ENCODE results near the gene CTNNA1.
A peak's percentile ranks its signal among the peaks of the same experiment; 100 is the strongest.
"Not testable (repeated sequence)": the region's sequence is repeated elsewhere in the genome, so short reads cannot be mapped to it uniquely, and the experiment has no call there.

Gene CTNNA1

DNA sequence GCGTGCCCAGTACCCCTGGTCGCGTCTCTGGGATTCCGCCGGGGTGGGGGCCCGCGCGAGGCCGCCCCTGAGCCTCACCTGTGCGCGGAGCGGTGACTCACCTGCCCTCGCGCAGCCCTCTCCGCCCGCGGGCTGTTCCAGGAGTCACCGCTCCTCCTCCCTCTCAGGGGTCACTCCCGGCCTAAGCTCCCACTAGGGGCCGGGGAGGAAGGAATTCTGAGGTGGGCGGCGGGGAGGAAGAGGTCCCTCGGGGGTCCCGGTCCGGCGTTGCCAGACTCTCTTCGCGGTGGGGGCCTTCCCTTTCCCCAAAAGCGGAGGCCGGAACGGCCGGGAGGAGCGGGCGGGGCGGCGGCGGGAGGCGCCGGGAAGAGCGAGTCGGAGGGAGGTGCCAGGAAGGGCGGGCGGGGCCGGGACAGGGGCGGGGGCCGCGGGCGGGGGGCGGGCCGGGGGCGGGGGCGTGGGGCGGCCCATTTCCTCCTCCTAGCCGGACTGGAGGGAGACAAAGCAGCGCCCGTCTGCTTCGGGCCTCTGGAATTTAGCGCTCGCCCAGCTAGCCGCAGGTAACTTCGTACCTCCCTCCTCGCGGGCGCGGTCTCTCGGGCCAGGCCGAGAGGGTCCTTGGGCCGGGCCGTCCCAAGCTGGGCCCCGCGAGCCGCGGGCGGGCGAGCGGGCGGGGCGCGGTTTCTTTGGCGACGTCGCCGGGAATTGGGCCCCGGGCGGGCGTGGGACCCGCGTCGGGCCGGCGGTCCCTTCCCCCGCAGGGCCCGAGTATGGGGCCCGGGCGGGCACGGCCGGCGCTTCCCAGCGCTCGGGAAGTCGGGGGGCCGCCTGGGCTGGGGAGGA, at the start of gene CTNNA1:
CTNNA1 (plus strand) TSS at position 475 of the 843 bp plus-strand sequence. CDS start 28,500 bp downstream, outside the sequence.
- peak within 1 kb of the TSS; percentile 98 for H3K27ac ChIP-seq (ENCODE audit: low read depth, low read length)
- no peaks in the 10 kb centered on the region for H3K36me3 ChIP-seq (ENCODE audit: insufficient read depth, low read length)
- no peaks in the 10 kb centered on the region for H3K27me3 ChIP-seq (ENCODE audit: control insufficient read depth in 1 of 2, insufficient read depth in 2 of 2, low read length in 2 of 2)
- H3K9ac ChIP-seq (ENCODE audit: low read length), result peak within 1 kb of the TSS; percentile 90
- peak within 1 kb of the TSS; percentile 85 to 93 for H3K4me3 ChIP-seq (ENCODE audit: low read depth in 1 of 2, low read length in 2 of 2)
- peaks cover 31% of the 10 kb centered on the region for H3K4me1 ChIP-seq (ENCODE audit: insufficient read depth, low read length)
- H3K9me3 ChIP-seq (ENCODE audit: low read length), result no peaks in the 10 kb centered on the region

DNA sequence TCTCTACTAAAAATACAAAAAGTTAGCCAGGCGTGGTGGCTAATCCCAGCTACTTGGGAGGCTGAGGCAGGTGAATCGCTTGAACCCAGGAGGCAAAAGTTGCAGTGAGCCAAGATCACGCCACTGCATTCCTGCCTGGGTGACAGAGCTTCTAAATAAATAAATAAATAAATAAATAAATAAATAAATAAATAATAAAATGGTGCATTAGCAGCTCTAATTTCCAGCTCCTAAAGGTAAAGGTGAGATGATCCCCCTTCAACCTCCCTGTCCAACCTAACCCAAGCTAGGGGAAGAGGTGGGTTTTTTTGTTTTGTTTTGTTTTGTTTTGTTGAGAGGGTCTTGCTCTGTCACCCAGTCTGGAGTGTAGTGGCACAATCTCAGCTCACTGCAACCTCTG, 49.4 kb upstream of the CTNNA1 start:
- not testable (repeated sequence) for H3K9me3 ChIP-seq (ENCODE audit: low read length)

DNA sequence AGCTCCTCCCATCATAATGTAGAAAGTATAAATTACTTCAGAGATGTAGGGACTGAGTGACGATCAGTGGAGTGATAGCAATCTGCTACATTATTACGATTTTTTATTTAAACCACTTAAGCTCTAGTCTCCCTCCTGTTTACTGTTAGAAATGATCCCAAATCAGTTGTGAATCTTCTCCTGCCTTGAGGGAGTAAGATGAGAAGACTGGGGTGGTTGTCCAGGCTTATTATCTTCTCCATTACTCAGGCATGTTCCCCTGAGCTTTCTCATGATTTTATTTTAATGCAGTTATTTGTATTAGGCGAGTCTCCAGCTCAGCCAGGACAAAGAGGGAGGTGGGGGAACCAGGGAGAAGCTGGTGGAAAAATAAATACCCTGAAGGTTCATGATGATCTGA, 48.2 kb upstream of the CTNNA1 start:
- Histone ChIP-seq H3K9me3 (ENCODE audit: low read length) (no peaks in the 10 kb centered on the region), H3K27me3 (ENCODE audit: control insufficient read depth in 1 of 2, insufficient read depth in 2 of 2, low read length in 2 of 2) (no peaks in the 10 kb centered on the region)

More for the DNA sequence above, 49.4 kb upstream of the CTNNA1 start:
- not testable (repeated sequence) for H3K27me3 ChIP-seq (ENCODE audit: control insufficient read depth in 1 of 2, insufficient read depth in 2 of 2, low read length in 2 of 2); H3K27ac ChIP-seq (ENCODE audit: low read depth, low read length); H3K9ac ChIP-seq (ENCODE audit: low read length); H3K36me3 ChIP-seq (ENCODE audit: insufficient read depth, low read length); H3K4me1 ChIP-seq (ENCODE audit: insufficient read depth, low read length); H3K4me3 ChIP-seq (ENCODE audit: low read depth in 1 of 2, low read length in 2 of 2)

GRCh38 chr5:138705567-138705966, 47.7 kb upstream of the CTNNA1 start:
- no peak overlapping the region for H3K9ac ChIP-seq (ENCODE audit: low read length)

More for the DNA sequence above, 48.2 kb upstream of the CTNNA1 start:
- no peak overlapping the region for H3K4me3 ChIP-seq (ENCODE audit: low read depth in 1 of 2, low read length in 2 of 2)
- no peaks in the 10 kb centered on the region for H3K36me3 ChIP-seq (ENCODE audit: insufficient read depth, low read length)
- no peak overlapping the region for H3K27ac ChIP-seq (ENCODE audit: low read depth, low read length)
- H3K4me1 ChIP-seq (ENCODE audit: insufficient read depth, low read length), result no peaks in the 10 kb centered on the region
- no peak overlapping the region for H3K9ac ChIP-seq (ENCODE audit: low read length)

GRCh38 chr5:138706655-138707480, 46.4 kb upstream of the CTNNA1 start:
- Histone ChIP-seq H3K27me3 (ENCODE audit: control insufficient read depth in 1 of 2, insufficient read depth in 2 of 2, low read length in 2 of 2) (no peaks in the 10 kb centered on the region), H3K27ac (ENCODE audit: low read depth, low read length) (no peak overlapping the region), H3K4me1 (ENCODE audit: insufficient read depth, low read length) (no peaks in the 10 kb centered on the region), H3K9ac (ENCODE audit: low read length) (no peak overlapping the region), H3K9me3 (ENCODE audit: low read length) (no peaks in the 10 kb centered on the region), H3K36me3 (ENCODE audit: insufficient read depth, low read length) (no peaks in the 10 kb centered on the region), H3K4me3 (ENCODE audit: low read depth in 1 of 2, low read length in 2 of 2) (no peak overlapping the region)

More at GRCh38 chr5:138705567-138705966, 47.7 kb upstream of the CTNNA1 start:
- Histone ChIP-seq H3K27me3 (ENCODE audit: control insufficient read depth in 1 of 2, insufficient read depth in 2 of 2, low read length in 2 of 2) (no peaks in the 10 kb centered on the region), H3K4me3 (ENCODE audit: low read depth in 1 of 2, low read length in 2 of 2) (no peak overlapping the region), H3K4me1 (ENCODE audit: insufficient read depth, low read length) (no peaks in the 10 kb centered on the region), H3K27ac (ENCODE audit: low read depth, low read length) (no peak overlapping the region), H3K36me3 (ENCODE audit: insufficient read depth, low read length) (no peaks in the 10 kb centered on the region), H3K9me3 (ENCODE audit: low read length) (no peaks in the 10 kb centered on the region)

DNA sequence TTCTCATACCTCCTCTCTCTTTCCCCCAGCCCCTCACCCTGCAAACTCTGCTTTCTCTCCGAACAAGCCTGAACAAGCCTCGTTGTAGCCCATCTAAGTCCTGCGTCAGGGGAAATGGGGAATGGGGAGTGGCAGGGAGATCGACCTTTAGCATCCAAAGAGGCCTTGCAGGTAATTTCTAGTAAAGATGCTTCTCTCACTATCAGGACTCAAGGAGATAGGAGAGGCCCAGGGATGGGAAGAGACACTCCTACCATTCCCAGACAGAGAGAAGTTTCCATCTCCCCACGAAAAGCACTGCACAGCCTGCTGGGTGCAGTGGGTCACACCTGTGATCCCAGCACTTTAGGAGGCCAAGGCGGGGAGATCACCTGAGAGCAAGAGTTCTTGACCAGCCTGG, 44.4 kb upstream of the CTNNA1 start:
- no peak overlapping the region for H3K27ac ChIP-seq (ENCODE audit: low read depth, low read length)
- H3K9me3 ChIP-seq (ENCODE audit: low read length), result no peaks in the 10 kb centered on the region

GRCh38 chr5:138709202-138709601, 44.0 kb upstream of the CTNNA1 start:
- Histone ChIP-seq H3K4me1 (ENCODE audit: insufficient read depth, low read length) (no peaks in the 10 kb centered on the region), H3K9ac (ENCODE audit: low read length) (no peak overlapping the region), H3K36me3 (ENCODE audit: insufficient read depth, low read length) (no peaks in the 10 kb centered on the region), H3K4me3 (ENCODE audit: low read depth in 1 of 2, low read length in 2 of 2) (no peak overlapping the region), H3K9me3 (ENCODE audit: low read length) (no peaks in the 10 kb centered on the region), H3K27me3 (ENCODE audit: control insufficient read depth in 1 of 2, insufficient read depth in 2 of 2, low read length in 2 of 2) (no peaks in the 10 kb centered on the region), H3K27ac (ENCODE audit: low read depth, low read length) (no peak overlapping the region)

More for the DNA sequence above, 44.4 kb upstream of the CTNNA1 start:
- no peak overlapping the region for H3K4me3 ChIP-seq (ENCODE audit: low read depth in 1 of 2, low read length in 2 of 2)
- no peaks in the 10 kb centered on the region for H3K36me3 ChIP-seq (ENCODE audit: insufficient read depth, low read length)
- no peaks in the 10 kb centered on the region for H3K27me3 ChIP-seq (ENCODE audit: control insufficient read depth in 1 of 2, insufficient read depth in 2 of 2, low read length in 2 of 2)
- no peaks in the 10 kb centered on the region for H3K4me1 ChIP-seq (ENCODE audit: insufficient read depth, low read length)
- no peak overlapping the region for H3K9ac ChIP-seq (ENCODE audit: low read length)

- no peaks in the 10 kb centered on the region for H3K9me3 ChIP-seq (ENCODE audit: low read length)
- no peak overlapping the region for H3K27ac ChIP-seq (ENCODE audit: low read depth, low read length)
- H3K4me3 ChIP-seq (ENCODE audit: low read depth in 1 of 2, low read length in 2 of 2), result no peak overlapping the region
- H3K9ac ChIP-seq (ENCODE audit: low read length), result no peak overlapping the region
- no peaks in the 10 kb centered on the region for H3K36me3 ChIP-seq (ENCODE audit: insufficient read depth, low read length)
- no peaks in the 10 kb centered on the region for H3K4me1 ChIP-seq (ENCODE audit: insufficient read depth, low read length)
- no peaks in the 10 kb centered on the region for H3K27me3 ChIP-seq (ENCODE audit: control insufficient read depth in 1 of 2, insufficient read depth in 2 of 2, low read length in 2 of 2)
Observed at GRCh38 chr5:138711087-138711486, 42.1 kb upstream of the CTNNA1 start.

DNA sequence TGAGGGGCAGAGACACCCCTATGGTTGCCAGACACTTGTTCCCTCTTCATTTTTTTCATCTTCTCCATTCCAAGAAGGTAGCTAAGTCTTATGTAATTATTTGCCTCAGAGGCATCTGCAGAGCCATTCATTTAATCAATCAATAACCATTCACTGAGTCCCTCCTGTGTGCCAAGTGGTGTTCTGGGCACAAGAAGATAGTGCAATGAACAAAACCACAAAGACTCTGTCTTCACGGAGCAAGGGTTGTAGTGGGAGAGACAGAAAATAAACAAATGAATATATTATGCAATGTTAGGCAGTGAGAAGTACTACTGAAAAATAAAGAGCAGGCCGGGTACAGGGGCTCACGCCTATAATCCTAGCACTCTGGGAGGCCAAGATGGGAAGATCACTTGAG, 41.4 kb upstream of the CTNNA1 start:
- H3K36me3 ChIP-seq (ENCODE audit: insufficient read depth, low read length), result no peaks in the 10 kb centered on the region

GRCh38 chr5:138712324-138712723, 40.9 kb upstream of the CTNNA1 start:
- Histone ChIP-seq H3K27me3 (ENCODE audit: control insufficient read depth in 1 of 2, insufficient read depth in 2 of 2, low read length in 2 of 2) (no peaks in the 10 kb centered on the region), H3K4me3 (ENCODE audit: low read depth in 1 of 2, low read length in 2 of 2) (no peak overlapping the region), H3K27ac (ENCODE audit: low read depth, low read length) (no peak overlapping the region), H3K9me3 (ENCODE audit: low read length) (no peaks in the 10 kb centered on the region), H3K9ac (ENCODE audit: low read length) (no peak overlapping the region), H3K4me1 (ENCODE audit: insufficient read depth, low read length) (peaks cover 9% of the 10 kb centered on the region), H3K36me3 (ENCODE audit: insufficient read depth, low read length) (no peaks in the 10 kb centered on the region)

More for the DNA sequence above, 41.4 kb upstream of the CTNNA1 start:
- no peak overlapping the region for H3K27ac ChIP-seq (ENCODE audit: low read depth, low read length)
- H3K27me3 ChIP-seq (ENCODE audit: control insufficient read depth in 1 of 2, insufficient read depth in 2 of 2, low read length in 2 of 2), result no peaks in the 10 kb centered on the region
- no peaks in the 10 kb centered on the region for H3K9me3 ChIP-seq (ENCODE audit: low read length)
- no peak overlapping the region for H3K9ac ChIP-seq (ENCODE audit: low read length)
- H3K4me3 ChIP-seq (ENCODE audit: low read depth in 1 of 2, low read length in 2 of 2), result no peak overlapping the region
- H3K4me1 ChIP-seq (ENCODE audit: insufficient read depth, low read length), result peaks cover 5% of the 10 kb centered on the region

DNA sequence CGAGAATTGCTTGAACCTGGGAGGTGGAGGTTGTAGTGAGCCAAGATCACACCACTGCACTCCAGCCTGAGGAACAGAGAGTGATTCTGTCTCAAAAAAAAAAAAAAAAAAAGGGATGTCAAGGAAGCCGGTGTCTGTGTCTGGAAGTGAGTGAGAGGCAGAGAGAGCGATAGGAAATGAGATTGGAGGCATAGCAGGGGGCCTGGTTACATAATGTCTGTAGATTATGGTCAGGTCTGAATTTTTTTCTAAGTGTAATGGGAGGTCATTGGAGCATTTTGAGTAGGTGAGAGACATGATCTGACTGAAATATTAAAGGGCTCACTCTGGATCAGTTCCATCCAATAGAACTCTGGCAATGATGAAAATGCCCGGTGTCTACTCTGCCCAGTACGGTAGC, 40.4 kb upstream of the CTNNA1 start:
- H3K27me3 ChIP-seq (ENCODE audit: control insufficient read depth in 1 of 2, insufficient read depth in 2 of 2, low read length in 2 of 2), result no peaks in the 10 kb centered on the region
- peaks cover 9% of the 10 kb centered on the region for H3K4me1 ChIP-seq (ENCODE audit: insufficient read depth, low read length)
- no peak overlapping the region for H3K27ac ChIP-seq (ENCODE audit: low read depth, low read length)
- no peak overlapping the region for H3K4me3 ChIP-seq (ENCODE audit: low read depth in 1 of 2, low read length in 2 of 2)
- no peaks in the 10 kb centered on the region for H3K9me3 ChIP-seq (ENCODE audit: low read length)
- no peaks in the 10 kb centered on the region for H3K36me3 ChIP-seq (ENCODE audit: insufficient read depth, low read length)
- no peak overlapping the region for H3K9ac ChIP-seq (ENCODE audit: low read length)

All from muscle layer of colon (tissue), 2 donors.